LNCAP (cell line): ENCODE results near the gene BZW1.

Experiments
- TF ChIP-seq, protein P1 (sequence below): fragments of 450-650 bp; IDR thresholded peaks from 2 replicates; pipeline ENCODE4 v1.5.1; 2017; ENCODE audit warnings: mild to moderate bottlenecking

Gene BZW1

DNA sequence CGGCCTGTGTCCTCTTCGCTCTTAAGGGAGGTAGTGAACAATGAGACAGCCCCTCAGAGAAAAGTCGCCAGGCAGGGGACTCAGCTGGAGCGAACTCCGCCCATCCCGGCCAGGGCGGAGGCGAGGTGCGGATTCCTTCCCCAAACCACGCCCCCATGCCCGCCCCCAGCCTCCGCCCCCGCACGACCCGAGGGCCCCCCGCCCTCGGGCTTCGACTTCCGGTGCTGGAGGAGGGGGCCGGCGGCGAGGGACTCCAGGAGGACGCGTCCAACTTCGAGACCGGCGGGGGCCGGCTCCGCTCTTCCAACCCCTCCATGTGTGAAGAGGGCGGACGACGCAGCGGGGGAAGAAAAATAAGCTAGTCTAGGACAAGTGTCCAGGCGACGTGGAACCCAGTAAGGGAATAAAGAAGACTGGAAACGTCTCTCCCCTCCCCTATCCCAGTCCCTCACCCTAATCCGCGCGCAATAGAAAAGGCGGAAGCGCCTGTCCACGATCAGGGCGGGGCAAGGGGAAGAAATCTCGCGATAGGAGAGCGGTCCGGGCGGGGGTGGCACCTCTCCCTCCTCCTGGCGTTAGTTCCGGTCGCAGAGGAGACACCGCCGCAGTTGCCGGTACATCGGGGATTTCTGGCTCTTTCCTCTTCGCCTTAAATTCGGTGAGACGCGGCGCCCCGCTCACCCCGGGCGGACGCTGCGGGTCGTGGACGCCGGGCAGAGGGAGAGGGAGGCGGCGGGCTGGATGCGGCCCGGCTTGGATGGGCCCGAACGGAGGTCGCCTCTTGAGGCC, at the start of gene BZW1:
Gene BZW1, plus strand, starts transcription at position 578 of the 789 bp plus-strand sequence. CDS start 1,308 bp downstream, outside the sequence.
- TF ChIP-seq, protein P1, sequence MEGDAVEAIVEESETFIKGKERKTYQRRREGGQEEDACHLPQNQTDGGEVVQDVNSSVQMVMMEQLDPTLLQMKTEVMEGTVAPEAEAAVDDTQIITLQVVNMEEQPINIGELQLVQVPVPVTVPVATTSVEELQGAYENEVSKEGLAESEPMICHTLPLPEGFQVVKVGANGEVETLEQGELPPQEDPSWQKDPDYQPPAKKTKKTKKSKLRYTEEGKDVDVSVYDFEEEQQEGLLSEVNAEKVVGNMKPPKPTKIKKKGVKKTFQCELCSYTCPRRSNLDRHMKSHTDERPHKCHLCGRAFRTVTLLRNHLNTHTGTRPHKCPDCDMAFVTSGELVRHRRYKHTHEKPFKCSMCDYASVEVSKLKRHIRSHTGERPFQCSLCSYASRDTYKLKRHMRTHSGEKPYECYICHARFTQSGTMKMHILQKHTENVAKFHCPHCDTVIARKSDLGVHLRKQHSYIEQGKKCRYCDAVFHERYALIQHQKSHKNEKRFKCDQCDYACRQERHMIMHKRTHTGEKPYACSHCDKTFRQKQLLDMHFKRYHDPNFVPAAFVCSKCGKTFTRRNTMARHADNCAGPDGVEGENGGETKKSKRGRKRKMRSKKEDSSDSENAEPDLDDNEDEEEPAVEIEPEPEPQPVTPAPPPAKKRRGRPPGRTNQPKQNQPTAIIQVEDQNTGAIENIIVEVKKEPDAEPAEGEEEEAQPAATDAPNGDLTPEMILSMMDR = no peak

DNA sequence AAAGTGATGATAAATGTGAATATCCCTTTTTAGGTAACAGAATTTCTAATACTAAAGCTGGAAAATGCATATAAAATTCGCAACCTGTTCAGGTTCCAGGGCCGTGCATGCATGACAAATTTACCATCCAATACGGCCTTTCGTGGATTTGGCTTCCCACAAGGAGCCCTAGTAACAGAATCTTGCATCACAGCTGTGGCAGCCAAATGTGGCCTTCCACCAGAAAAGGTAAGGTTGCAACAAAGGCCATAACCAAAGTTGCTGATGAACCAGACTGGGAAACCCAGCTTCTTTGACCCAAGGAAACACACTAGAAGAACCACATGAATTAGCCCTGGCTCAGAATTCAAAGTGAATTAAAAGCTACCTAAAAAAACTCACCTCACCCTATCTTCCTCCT, 49.6 kb upstream of the BZW1 start:
- TF ChIP-seq, protein P1 = no peak

- TF ChIP-seq, protein P1 = no peak
These were observed 48.3 kb upstream of the BZW1 start for GRCh38 chr2:200763422-200763821.

GRCh38 chr2:200765139-200765951, 46.4 kb upstream of the BZW1 start:
- TF ChIP-seq, protein P1 = no peak

DNA sequence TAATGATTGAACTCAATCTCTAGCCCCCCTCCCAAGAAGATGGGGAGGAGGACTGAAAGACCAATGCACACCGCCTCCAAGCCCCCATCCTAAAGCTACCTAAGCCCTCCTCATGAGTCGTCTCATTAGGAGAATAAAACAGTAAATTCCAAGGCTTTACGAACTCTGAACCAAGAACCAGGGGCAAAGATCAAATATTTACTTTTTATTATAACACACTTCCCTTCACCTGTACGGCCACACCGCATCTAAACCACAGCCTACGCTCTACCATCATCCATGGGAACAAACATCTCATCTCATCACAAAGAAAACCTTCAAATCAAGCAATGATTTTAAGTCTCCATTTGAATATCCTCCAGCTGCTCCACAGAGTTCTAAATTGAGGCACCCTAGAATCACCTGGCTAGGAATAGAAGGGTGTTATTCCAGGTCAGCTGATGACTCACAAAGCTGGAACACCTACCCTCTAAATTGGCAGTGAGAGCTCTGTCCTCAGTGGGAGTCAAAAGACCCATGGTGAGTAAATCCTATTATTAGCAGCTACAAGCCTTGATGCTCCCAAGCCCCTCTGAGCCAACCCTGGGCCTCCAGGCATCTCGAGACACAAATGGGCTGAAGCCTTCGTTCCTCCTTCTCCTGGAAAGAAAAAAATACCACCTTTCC, 45.6 kb upstream of the BZW1 start:
- TF ChIP-seq, protein P1 = no peak

DNA sequence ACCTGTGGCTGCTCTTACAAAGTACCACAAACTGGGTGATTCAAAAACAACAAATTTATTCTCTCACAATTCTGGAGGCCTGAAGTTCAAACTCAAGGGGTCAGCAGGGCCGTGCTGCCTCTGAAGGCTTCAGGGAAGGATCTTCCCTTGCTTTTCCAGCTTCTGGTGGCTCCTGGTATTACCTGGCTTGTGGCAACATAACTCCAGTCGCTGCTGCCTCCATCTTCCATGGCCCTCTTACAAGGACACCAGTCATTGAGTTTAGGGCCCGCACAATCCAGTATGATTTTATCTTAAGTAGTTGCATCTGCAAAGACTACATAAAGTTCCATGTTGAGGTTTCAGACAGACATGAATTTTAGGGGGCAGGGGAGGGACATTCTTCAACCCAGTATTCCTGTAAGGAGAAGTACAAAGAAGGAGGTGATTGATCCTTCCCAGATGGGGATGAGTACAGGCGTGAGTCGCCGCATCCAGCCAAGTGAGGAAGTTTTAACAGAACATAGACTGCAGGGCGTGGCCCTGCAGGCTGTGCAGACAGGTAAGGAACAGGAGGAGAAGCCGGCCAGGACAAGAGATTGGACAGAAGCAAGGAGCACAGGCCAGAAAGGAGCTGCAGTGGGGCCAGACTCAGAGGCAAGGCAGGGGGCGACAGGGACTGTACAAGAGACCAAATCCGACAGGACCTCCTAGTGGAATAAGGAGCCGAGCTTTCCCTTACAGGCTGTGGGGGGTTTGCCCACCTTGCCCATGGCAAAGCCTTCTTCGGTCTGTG, 44.4 kb upstream of the BZW1 start:
- TF ChIP-seq, protein P1 = no peak

DNA sequence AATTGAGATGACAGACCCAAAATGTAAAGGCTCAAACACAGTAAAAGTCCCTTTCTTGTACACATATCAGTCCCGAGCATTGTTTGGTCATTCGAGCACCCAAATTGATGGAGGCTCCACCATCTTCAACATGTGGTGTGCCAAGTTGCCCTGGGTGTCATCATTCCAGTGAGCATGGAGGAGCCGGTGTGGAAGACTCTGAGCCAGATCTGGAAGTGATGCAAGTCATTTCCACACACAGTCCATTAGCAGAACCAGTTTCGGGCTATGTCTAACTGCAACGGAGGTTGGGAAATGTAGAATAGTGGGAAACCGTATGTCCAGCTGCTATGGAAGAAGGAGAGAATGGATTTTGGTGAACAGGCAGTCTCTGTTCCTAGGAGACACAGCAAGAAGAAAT, 40.9 kb upstream of the BZW1 start:
- TF ChIP-seq, protein P1 = no peak
